SK-N-SH treated with all-trans-retinoic acid at 6 μM for 48 hours (cell line): ENCODE results near the gene KDM6B.

Source experiments
- ATAC-seq: fragments of 200-7000 bp; cut with Tn5 transposase; 3 replicates; pipeline ENCODE4 v1.9.1; 2020; ENCODE audit warnings: mild to moderate bottlenecking, moderate library complexity
- ARNTL ChIP-seq: fragments of 450-650 bp; formaldehyde crosslinking; IDR thresholded peaks from 2 replicates; pipeline ENCODE4 v1.5.0; 2020; ENCODE audit warnings: low read depth, mild to moderate bottlenecking, moderate library complexity, borderline replicate concordance
- BACH2 ChIP-seq: fragments of 250-450 bp; sonication (Bioruptor Pico); IDR thresholded peaks from 2 replicates; pipeline ENCODE4 v1.9.0; 2021; ENCODE audit warnings: mild to moderate bottlenecking, borderline replicate concordance
- CREB5 ChIP-seq: fragments of 250-450 bp; sonication (Bioruptor Pico); IDR thresholded peaks from 2 replicates; pipeline ENCODE4 v1.5.1; 2020; ENCODE audit warnings: low read depth, mild to moderate bottlenecking, moderate library complexity
- CSDC2 ChIP-seq: fragments of 250-450 bp; sonication (Bioruptor Pico); IDR thresholded peaks from 2 replicates; pipeline ENCODE4 v1.5.0; 2020; ENCODE audit warnings: mild to moderate bottlenecking, moderate library complexity
- CSRNP3 ChIP-seq: fragments of 250-450 bp; sonication (Bioruptor Pico); IDR thresholded peaks from 2 replicates; pipeline ENCODE4 v1.5.1; 2021; ENCODE audit warnings: mild to moderate bottlenecking, moderate library complexity
- ESRRG ChIP-seq: fragments of 250-450 bp; sonication (Bioruptor Pico); IDR thresholded peaks from 2 replicates; pipeline ENCODE4 v1.6.1; 2021; ENCODE audit warnings: mild to moderate bottlenecking
- GLIS3 ChIP-seq: fragments of 250-450 bp; sonication (Bioruptor Pico); IDR thresholded peaks from 2 replicates; pipeline ENCODE4 v1.5.0; 2020; ENCODE audit warnings: mild to moderate bottlenecking, moderate library complexity
- OSR1 ChIP-seq: fragments of 250-450 bp; sonication (Bioruptor Pico); IDR thresholded peaks from 2 replicates; pipeline ENCODE4 v1.8.0; 2022; ENCODE audit warnings: moderate library complexity, mild to moderate bottlenecking, inconsistent platforms
- PATZ1 ChIP-seq: fragments of 250-450 bp; sonication (Bioruptor Pico); IDR thresholded peaks from 2 replicates; pipeline ENCODE4 v1.8.0; 2020; ENCODE audit warnings: mild to moderate bottlenecking, moderate library complexity, borderline replicate concordance
- POU6F1 ChIP-seq: fragments of 250-450 bp; sonication (Bioruptor Pico); IDR thresholded peaks from 2 replicates; pipeline ENCODE4 v1.8.0; 2021; ENCODE audit warnings: low read depth, mild to moderate bottlenecking, moderate library complexity, borderline replicate concordance
- PPARA ChIP-seq: fragments of 250-450 bp; sonication (Bioruptor Pico); IDR thresholded peaks from 2 replicates; pipeline ENCODE4 v1.5.0; 2020; ENCODE audit warnings: mild to moderate bottlenecking, borderline replicate concordance
- RARB ChIP-seq: fragments of 250-450 bp; sonication (Bioruptor Pico); IDR thresholded peaks from 2 replicates; pipeline ENCODE4 v1.8.0; 2021; ENCODE audit warnings: mild to moderate bottlenecking, moderate library complexity
- SNAI2 ChIP-seq: fragments of 250-450 bp; sonication (Bioruptor Pico); IDR thresholded peaks from 2 replicates; pipeline ENCODE4 v1.5.0; 2020; ENCODE audit warnings: mild to moderate bottlenecking, moderate library complexity
- TOX ChIP-seq: fragments of 250-450 bp; sonication (Bioruptor Pico); IDR thresholded peaks from 2 replicates; pipeline ENCODE4 v1.8.0; 2021; ENCODE audit warnings: mild to moderate bottlenecking, moderate library complexity, borderline replicate concordance
- TSHZ2 ChIP-seq: fragments of 250-450 bp; sonication (Bioruptor Pico); IDR thresholded peaks from 2 replicates; pipeline ENCODE4 v1.5.0; 2020; ENCODE audit warnings: mild to moderate bottlenecking, moderate library complexity
- ZFP30 ChIP-seq: fragments of 450-650 bp; formaldehyde crosslinking; IDR thresholded peaks from 2 replicates; pipeline ENCODE4 v1.5.0; 2022; ENCODE audit warnings: mild to moderate bottlenecking, moderate library complexity
- ZNF565 ChIP-seq: fragments of 450-650 bp; formaldehyde crosslinking; conservative IDR thresholded peaks from 2 replicates; pipeline ENCODE4 v1.5.0; 2020; ENCODE audit warnings: low read depth, mild to moderate bottlenecking, moderate library complexity
- ZNF8 ChIP-seq: fragments of 450-650 bp; formaldehyde crosslinking; IDR thresholded peaks from 2 replicates; pipeline ENCODE4 v1.5.0; 2020; ENCODE audit warnings: mild to moderate bottlenecking, moderate library complexity

KDM6B gene

GRCh38 chr17:7875804-7876370 lies 41.9 kb downstream of the KDM6B start:
- no peak for TF ChIP-seq ZNF8
- no peak for TF ChIP-seq TSHZ2
- no peak for TF ChIP-seq PATZ1 (CRISPR knock-in tag)
- TF ChIP-seq CREB5 (CRISPR knock-in tag), result no peak
- TF ChIP-seq TOX (CRISPR knock-in tag), result no peak

GRCh38 chr17:7878234-7878633 lies 44.2 kb downstream of the KDM6B start:
- ATAC-seq, result no peak
- no peak for TF ChIP-seq CSRNP3 (CRISPR knock-in tag)
- TF ChIP-seq CSDC2, result no peak
- TF ChIP-seq ZFP30 (CRISPR knock-in tag), result no peak
- no peak for TF ChIP-seq SNAI2 (CRISPR knock-in tag)
- no peak for TF ChIP-seq RARB (CRISPR knock-in tag)
- no peak for TF ChIP-seq ARNTL (CRISPR knock-in tag)
- no peak for TF ChIP-seq PPARA (CRISPR knock-in tag)
- no peak for TF ChIP-seq BACH2 (CRISPR knock-in tag)
- TF ChIP-seq GLIS3 (CRISPR knock-in tag), result no peak

More at GRCh38 chr17:7875804-7876370, 41.9 kb downstream of the KDM6B start:
- ATAC-seq, result no peak

GRCh38 chr17:7880076-7880868 lies 46.3 kb downstream of the KDM6B start:
- no peak for ATAC-seq
- TF ChIP-seq TOX (CRISPR knock-in tag) (no peak), CSDC2 (no peak), GLIS3 (CRISPR knock-in tag) (no peak), ZNF565 (CRISPR knock-in tag) (no peak), ZNF8 (no peak), ZFP30 (CRISPR knock-in tag) (no peak), TSHZ2 (no peak), POU6F1 (CRISPR knock-in tag) (no peak), RARB (CRISPR knock-in tag) (no peak), ESRRG (CRISPR knock-in tag) (no peak), CSRNP3 (CRISPR knock-in tag) (no peak), OSR1 (CRISPR knock-in tag) (no peak), SNAI2 (CRISPR knock-in tag) (no peak)
